COR-L47 (cell line): ENCODE results near the gene ZSCAN16.

ENCODE experiments used
- DNase-seq: peaks from one replicate; lab custom pipeline; 2025; lab: John Stamatoyannopoulos, UW

Gene ZSCAN16

GRCh38 chr6:28172006-28172405, 47.6 kb downstream of the ZSCAN16 start:
- no peak for DNase-seq

- no peak for DNase-seq
Measured at GRCh38 chr6:28176373-28176772, 52.0 kb downstream of the ZSCAN16 start.
